GM12873 (cell line): Measurements from ENCODE around the gene APOC3.

Experiments
- CTCF ChIP-seq: IDR thresholded peaks from 2 replicates; pipeline ENCODE4 v1.5.1; 2012; ENCODE audit warnings: low read depth, mild to moderate bottlenecking, moderate library complexity, low read length, control low read depth; ENCODE audit not compliant: insufficient read depth; ENCODE audit errors: missing control alignments

The APOC3 gene

GRCh38 chr11:116838321-116839084 is 8.8 kb downstream of the APOC3 start:
- TF ChIP-seq CTCF: no peak

GRCh38 chr11:116840224-116840745 is 10.6 kb downstream of the APOC3 start:
- TF ChIP-seq CTCF: no peak

GRCh38 chr11:116840746-116841296 is 11.1 kb downstream of the APOC3 start:
- no peak for TF ChIP-seq CTCF

- TF ChIP-seq CTCF: no peak
These were observed 12.4 kb downstream of the APOC3 start for GRCh38 chr11:116842117-116842516.

GRCh38 chr11:116842909-116843308 is 13.2 kb downstream of the APOC3 start:
- TF ChIP-seq CTCF: no peak

GRCh38 chr11:116843661-116844060 is 14.0 kb downstream of the APOC3 start:
- no peak for TF ChIP-seq CTCF

GRCh38 chr11:116844722-116845121 is 15.0 kb downstream of the APOC3 start:
- no peak for TF ChIP-seq CTCF
